HG02840 (cell line): ENCODE data around the gene MCAM.
A peak's percentile ranks its signal among the peaks of the same experiment; 100 is the strongest.

ENCODE experiments used
- ATAC-seq: cut with Tn5 transposase; IDR thresholded peaks from one replicate; pipeline ENCODE4 v1.9.1; 2021; ENCODE audit warnings: mild to moderate bottlenecking, moderate library complexity, moderate number of reproducible peaks; ENCODE audit not compliant: unreplicated experiment, low FRiP score

Gene MCAM

DNA sequence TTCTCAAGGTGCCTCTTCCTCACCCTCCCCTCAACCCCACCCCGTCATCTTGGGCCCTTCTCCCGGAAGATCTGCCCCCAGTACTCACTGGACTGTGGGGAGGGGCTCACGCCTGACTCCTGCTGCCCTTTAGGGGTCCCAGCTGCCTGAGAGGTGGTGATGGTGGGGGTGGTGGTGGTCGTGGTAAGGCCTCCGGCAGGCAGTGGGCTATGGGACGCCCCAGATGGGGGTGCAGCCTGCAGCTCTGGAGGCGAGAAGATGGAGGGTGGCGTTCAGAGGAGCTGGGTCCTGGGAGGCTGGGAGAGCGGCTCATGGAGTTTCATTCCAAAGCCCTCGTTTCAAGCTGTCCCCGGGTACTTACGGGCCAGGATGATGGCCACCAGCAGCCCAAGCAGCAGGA lies 28.8 kb upstream of the MCAM start:
- no peak for ATAC-seq

DNA sequence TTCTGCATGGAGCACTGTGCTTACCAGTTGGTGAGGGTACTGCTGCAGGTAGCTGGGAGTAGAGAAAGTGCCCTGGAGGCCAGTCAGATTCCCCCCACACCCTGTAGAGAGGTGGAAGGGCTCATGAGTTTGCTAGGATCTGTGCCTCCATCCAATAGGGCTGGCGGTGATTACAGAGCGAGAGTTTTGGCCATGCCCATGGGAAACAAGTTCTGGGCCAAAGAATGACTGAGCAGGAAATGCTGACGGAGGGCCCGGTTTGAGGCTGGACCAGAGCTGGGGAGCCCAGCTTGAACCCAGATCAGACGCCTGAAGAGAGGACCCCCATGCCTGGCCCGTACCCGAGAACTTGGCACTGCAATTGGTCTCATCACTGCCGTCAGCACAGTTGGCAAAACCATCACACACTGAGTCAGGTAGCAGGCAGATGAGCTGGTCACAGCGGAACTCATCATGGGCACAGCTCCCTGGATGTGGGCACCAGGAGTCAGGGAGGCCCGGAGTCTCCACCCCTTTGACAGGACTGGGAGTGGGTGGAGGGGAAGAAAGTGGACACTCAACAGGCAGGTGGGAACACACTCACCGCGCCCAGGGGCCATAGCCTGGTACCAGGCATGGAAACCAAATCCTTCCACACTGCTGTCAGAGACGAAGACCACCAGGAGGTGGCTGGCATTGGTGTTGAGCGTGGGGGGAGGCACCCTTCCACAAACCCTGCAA lies 27.5 kb upstream of the MCAM start:
- ATAC-seq = no peak

DNA sequence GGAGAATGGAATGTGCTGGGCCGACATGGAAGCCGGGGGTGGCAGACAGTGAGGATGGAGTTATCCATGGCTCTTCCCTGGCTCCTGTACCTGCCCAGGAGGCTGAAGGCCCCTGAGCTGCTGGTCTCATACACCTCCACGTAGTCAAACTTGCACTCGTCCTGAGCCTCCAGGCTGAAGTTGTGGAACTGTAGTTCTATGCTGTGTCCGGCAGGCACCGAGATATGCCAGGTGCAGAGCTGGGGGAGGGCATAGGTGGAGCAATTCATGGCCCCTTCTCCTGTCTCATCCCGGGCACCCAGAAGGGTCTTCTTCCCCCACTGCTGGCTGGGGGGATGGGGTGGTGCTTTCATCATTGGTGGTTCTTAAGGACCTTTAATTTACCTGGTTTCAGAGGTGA lies 26.8 kb upstream of the MCAM start:
- ATAC-seq = no peak

DNA sequence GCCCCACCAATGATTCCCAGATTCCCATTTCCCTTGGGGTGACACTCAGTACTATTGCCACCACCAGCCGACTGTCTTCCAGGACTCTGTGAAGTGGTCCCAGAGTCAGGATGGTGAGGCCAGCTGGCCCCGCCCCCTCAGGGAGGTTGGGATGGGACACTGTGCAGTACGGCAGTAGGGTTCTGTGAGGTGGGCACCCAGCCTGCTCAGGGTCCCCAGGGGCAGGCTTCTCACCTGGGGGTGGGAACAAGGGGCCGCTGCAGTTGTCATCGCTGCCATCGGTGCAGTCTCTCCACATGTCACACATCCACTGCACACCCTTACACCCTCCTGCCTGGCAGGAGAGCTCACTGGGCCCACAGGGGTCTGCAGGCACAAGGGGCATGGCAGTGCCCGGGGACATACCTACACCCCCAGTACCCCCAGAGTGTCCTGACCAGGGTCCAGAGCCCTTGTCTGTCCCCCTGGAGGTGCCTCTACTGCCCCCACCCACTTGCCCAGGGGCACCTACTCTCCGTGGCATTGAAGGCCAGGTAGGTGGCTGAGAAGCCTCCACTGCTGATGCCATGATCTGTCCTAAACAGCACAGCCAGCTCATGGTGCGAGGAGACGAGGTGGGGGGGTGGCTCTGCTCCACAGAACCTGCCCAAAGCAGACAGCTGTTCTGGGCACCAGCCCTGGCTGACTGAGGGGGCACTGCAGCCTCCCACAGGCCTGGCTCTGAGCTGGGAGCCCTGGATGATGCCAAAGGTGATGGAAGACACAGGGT lies 25.6 kb upstream of the MCAM start:
- ATAC-seq = no peak

DNA sequence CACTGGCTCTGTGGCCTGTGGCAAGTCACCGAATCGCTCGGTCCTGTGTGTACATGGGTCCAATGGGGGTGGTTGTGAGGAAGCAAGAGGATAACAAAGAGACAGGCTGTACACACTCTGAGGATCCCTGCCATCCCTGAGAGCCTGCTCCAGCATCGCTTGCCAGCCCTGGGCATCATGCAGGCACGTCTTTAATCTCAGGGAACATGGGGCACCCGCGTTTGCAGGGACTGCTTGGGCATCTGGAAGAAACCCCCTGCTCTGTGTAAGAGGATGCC lies 25.0 kb upstream of the MCAM start:
- no peak for ATAC-seq

DNA sequence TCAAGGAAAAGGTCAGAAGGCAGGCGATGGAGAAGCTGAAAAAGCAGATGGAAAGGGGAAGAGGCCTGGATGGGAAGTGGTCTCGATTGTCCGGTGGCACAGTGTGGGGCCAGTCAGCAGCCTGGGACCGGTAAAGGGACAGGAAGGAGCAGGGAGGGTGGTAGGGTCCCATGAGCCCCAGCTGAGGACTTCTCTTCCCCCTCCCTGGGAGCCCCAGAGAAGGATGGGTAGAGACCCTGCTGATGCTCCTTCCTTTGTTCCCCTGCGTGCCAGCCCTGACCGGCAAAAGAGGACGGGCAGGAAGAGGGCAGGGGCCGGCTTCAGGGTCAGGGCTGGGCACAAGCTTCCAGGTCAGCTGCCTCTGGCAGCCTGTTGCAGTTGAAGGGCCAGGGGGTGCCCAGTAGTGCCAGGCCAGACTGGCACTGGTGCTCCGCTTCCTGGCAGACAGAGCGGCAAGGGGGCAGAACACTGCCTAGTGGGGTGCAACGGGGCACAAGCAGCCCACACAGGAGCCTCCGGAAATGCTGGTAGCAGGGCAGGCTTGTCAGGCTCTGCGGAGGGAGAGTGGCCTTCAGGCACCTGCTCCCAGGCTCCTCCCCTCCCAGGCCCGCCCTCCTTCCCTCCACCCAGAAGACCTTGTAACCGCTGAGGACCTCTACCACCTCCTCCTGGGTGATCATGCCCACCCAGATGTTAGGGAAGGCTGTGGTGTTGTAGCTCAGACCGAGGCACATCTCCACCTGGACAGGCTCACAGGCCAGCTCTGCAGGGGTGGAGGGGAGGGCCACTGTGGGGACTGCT lies 24.5 kb upstream of the MCAM start:
- ATAC-seq = no peak

DNA sequence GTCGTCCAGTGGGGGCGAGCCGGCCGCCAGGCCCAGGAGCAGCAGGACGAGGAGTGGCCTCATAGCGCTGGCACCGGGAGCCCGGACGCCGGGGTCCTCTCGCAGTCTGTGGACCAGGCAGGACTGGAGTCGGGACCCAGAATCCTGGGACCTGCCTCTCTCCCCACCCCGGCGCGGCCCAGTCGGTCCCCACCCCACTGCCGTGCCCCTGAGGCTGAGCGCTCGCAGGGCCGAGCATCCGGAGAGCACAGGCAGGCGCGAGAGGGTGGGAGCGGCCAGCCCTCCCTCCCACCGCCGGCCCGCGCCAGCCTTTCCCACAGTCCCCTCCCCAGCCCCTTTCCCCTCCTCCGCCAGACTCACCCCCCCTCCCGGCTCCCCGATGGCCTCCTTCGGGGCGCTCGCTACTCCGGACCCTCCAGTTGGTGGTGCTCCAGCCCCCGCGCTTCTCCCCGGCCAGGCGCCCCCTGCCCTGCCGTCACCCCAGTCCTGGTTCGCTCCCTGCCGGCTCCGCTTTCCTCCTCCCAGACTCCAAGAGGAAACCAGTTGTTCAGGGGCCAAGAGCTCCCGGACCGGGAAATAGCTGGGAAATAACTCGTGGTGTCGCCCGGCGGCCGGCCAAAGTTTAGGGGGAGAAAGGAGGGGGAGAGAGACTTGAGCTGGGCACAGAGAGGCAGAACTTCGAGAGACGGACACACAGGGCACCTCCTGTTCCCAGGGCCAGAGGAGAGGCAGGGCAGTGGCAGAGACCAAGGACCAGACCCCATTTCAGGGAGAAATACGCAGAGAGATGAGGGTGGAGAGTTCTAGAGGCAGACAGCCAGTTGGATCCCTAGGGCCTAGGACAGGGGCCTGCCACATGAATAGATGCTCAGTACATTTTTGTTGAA lies 23.6 kb upstream of the MCAM start, which contains the start of gene C1QTNF5:
Gene C1QTNF5 (minus strand): TSS at position 549 of the 887 bp plus-strand sequence. CDS start 486 bp downstream, at position 63.
- ATAC-seq = no peak

DNA sequence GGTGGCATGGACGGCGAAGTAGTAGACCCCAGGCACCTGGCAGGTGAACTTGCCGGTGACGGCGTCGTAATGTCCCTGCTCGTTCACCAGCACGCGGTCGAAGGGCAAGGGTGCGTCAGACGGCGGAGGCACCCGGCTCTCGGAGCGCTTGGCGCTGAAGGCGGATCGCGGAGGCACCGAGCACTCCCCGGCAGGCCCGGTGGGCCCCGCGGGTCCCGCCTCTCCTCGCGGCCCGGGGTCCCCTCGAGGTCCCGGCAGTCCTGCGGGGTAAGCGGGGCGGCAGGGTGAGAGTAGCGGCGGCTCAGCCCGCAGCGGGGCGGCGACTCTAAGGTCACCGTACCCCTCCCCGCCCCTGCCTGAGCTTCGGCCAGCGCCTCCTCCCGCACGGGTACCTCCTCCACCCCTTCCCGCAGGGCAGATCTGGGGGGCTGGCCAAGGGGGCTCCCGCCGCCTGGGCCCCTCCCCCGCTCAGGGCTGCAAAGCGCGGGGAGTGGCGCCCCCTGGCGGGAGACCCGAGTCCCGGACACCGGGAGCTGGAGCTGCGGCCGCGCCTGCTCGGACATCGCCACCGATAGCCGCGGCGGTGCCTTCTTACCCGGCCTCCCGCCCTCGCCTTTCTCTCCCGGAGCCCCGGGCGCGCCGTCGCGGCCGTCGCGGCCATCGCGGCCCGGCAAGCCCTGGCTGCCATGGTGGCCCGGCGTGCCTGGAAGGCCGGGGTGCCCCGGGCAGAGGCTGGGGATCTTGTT lies 22.8 kb upstream of the MCAM start:
- no peak for ATAC-seq

DNA sequence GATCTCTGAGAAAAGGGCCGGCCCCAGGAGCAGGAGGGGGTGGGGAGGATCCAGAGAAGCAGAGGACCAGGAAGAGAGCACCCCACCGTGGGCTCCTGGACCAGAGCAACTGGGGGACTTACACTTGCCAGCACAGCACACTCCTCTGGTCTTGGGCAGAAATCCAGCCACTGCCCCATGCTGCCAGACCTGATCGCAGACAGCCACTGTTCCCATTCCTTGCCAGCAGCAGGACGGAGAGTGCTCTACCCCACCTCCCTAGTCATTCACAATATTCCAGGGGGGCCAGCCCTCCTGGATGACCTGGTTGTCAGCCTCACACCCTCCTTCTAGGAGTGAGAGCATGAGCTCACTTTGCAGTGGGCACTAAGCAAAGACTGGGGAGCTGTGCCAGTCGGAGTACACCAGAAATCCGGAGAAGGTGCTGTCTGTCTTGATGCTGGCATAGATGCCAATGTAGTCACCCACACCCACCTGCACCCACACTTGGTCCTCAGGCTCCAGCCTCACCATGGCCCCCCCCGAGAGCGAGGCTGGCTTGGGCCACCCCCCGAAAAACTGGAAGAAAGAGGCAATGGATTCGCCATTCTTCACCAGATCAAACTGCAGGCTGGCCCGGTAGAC lies 22.1 kb upstream of the MCAM start:
- ATAC-seq = no peak

DNA sequence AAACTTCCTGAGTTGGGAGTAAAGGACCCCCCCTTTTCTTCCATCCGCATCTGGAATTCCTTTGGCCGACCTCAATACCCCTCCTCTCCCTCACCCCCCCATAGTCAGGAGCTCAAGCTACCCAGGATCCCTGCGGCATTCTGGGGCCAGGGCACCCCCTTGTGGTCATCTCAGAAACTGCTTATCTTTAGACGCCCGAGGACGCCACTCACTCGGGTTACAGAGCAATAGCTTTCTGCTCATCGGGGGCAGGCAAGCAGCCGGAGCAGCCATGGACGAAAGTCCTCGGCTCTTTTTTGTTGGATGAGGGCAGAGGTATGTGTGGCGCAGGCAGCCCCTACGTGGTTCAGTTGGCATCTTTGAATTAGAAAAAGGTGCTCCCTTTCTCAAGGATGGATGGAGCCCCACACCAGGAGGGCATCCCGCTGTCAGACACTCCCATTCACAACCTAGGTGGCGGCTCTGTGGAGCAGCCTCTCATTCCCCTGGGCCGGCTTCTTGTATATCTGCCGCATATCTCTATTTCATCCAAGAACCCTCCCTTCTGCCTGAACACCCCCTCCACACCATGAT lies 21.5 kb upstream of the MCAM start:
- no peak for ATAC-seq

DNA sequence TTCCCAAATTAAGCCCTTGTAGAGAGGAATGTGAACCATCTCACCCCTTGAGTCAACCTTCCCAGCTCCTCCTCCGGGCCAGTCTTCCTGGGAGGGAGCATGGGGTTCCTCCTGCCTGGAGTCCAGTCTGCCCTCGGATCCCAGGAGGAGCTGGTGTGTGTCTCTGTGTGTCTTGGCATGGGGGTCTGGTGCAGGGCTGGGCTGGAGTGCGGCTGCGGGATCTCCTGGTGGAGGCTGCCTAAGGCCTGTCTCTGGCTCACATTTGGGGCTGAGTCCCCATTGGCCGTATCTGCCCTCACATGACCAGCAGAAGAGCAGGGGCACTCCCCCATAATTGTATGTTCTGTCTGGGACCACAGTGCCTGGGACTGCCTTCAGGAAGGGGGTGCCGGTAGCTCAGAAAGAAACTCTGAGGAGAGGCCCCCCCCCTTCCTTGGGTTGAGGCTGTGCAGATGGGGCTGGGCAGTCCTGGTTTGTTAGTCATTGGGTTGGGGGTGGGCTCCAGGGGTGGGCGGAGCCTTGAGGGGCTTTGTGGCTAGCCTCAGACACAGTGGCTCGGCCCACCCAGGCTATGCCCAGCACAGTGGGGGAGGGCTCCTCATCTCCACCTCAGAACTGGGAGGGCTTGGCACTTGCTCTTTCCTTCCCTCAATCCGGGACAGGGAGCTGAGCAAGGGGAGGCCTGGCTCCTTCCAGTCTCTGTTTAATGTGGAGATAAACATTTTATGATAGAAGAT lies 20.8 kb upstream of the MCAM start:
- ATAC-seq = no peak

DNA sequence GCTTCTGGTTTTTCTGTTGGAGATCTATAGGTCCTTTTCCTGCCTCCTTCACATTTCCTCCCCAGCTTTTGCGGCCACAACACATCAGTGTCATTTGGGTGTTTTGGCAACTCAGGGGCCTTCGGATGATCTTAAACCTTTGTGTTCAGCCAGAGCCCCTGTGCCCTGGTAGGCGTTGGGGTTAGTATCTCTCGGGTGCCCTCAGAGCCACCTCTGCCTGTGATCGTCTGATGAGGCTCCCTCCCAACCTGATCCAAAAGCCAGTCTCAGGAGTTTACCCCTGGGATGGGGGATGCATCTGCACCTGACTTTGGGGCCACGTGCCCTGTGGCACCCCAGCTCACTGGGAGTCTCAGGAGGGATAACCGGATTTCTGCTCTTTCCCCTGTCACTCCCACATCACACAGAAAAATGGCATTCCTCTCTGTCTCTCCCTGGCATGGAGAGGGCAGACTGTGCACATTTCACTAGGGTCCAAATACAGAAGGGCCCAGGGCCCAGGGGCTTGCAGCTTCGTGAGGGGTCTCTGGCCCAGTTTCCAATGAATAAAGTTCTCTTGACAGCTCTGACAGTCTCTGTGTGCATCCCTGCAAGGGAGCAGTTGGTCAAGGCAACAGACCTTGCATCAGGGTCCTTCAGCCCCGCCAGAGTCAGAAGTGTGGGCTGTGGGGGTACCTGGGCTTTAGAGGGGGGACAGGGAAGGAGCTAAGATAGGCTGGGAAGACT lies 20.0 kb upstream of the MCAM start:
- no peak for ATAC-seq

DNA sequence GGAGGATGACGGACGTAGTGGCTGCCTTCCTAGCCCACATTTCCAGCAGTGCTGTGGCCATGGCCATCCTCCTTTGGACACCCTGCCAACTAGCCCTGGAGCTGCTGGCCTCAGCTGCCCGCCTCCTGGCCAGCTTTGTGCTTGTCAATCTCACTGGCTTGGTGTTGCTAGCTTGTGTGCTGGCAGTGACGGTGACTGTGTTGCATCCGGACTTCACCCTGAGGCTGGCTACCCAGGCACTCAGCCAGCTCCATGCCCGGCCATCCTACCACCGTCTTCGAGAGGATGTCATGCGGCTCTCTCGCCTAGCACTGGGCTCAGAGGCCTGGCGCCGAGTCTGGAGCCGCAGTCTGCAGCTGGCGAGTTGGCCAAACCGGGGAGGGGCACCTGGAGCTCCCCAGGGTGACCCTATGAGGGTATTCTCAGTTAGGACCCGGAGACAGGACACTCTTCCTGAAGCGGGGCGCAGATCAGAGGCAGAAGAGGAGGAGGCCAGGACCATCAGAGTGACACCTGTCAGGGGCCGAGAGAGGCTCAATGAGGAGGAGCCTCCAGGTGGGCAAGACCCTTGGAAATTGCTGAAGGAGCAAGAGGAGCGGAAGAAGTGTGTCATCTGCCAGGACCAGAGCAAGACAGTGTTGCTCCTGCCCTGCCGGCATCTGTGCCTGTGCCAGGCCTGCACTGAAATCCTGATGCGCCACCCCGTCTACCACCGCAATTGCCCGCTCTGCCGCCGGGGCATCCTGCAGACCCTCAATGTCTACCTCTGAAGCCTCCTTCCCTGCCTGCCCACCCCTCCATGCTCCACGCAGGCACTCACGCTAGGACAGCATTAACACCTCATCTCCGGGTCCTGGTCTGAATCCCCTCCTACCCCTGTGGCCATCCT lies 19.0 kb upstream of the MCAM start:
- no peak for ATAC-seq

DNA sequence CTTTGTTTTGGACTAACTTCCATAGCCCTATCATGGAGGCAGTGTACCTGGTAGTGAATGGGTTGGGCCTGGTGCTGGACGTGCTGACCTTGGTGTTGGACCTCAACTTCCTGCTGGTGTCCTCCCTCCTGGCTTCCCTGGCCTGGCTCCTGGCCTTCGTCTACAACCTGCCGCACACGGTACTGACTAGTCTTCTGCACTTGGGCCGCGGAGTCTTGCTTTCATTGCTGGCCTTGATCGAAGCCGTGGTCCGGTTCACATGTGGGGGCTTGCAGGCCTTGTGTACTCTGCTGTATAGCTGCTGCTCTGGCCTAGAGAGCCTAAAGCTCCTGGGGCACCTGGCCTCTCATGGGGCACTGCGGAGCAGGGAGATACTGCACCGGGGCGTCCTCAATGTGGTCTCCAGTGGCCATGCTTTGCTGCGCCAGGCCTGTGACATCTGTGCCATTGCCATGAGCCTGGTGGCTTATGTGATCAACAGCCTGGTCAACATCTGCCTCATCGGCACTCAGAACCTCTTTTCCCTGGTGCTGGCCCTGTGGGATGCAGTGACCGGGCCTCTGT lies 18.2 kb upstream of the MCAM start:
- no peak for ATAC-seq

DNA sequence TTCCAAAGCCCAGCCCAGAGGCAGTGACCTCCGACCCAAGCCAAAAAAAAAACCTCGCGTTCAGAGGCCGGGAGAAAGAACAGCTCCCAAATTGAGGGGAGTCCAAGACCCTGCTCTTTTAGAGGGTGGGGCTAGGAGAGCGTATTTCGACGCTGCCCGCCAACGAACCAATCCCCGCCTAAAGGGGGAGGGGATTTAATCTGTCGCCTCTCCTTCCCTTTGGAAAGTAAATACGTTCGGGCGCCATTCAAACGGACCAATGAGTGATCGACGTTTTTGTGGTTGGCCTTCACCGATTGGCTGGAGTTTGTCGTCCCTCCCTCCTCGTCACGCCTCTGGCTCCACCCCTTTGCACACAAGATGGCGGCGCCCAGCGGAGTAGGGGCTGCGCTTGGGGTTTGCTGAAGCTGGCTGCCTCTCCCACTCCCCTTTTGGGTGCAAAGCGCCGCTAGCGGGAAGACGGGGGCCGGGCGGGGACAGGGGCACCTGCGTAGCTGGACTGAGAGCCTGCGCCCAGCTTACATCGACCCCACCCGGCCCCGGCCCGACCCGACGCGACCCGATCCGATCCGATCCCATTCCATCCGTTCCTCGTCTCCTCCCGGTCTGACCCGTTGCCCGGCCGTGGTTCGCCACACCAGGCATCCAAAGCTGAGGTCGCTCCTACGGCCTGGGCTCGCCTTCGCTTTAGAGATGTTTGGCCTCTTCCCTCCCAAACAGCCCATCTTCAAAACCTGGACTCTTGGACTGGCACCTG lies 17.4 kb upstream of the MCAM start, which contains the start of gene RNF26:
Gene RNF26 (plus strand): TSS at position 354 of the 757 bp plus-strand sequence. CDS start 596 bp downstream, outside the sequence.
- ATAC-seq = peak; percentile 86
